ENCODE measurements around the gene EIF4EBP3.

DNA sequence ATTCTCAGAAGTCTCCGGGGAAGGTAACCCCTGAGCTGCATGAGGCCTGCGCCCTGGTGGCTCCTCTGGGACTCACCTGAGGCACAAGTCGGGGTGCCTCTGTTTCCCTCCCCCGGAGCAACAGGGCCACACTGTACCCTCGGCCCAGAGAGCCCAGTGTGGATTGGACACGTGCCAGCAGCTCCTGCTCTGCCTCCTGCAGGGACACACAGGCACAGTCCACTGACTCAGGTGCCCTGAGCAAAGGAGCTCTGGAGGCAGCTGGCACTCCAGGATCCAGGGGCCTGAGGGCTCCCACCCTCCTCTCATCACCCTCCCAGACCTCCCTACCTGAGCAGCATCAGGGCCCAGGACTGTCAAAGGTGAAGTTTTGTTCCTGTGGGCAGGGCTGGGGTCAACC is 46.7 kb downstream of the EIF4EBP3 start:
- TF ChIP-seq, protein P1, sequence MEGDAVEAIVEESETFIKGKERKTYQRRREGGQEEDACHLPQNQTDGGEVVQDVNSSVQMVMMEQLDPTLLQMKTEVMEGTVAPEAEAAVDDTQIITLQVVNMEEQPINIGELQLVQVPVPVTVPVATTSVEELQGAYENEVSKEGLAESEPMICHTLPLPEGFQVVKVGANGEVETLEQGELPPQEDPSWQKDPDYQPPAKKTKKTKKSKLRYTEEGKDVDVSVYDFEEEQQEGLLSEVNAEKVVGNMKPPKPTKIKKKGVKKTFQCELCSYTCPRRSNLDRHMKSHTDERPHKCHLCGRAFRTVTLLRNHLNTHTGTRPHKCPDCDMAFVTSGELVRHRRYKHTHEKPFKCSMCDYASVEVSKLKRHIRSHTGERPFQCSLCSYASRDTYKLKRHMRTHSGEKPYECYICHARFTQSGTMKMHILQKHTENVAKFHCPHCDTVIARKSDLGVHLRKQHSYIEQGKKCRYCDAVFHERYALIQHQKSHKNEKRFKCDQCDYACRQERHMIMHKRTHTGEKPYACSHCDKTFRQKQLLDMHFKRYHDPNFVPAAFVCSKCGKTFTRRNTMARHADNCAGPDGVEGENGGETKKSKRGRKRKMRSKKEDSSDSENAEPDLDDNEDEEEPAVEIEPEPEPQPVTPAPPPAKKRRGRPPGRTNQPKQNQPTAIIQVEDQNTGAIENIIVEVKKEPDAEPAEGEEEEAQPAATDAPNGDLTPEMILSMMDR (IDR thresholded peaks at IDR 0.05; ENCODE audit: low read depth, low read length, missing input control) = no peak
- TF ChIP-seq RAD21 (IDR thresholded peaks at IDR 0.05) (no peak), GABPA (IDR thresholded peaks at IDR 0.05 in 1 of 2, conservative IDR thresholded peaks at IDR 0.05 in 1 of 2) (no peak), YY1 (IDR thresholded peaks at IDR 0.05) (no peak), HNF4G (IDR thresholded peaks at IDR 0.05) (no peak), TAF1 (conservative IDR thresholded peaks at IDR 0.05) (no peak)
- TF ChIP-seq, protein P2, sequence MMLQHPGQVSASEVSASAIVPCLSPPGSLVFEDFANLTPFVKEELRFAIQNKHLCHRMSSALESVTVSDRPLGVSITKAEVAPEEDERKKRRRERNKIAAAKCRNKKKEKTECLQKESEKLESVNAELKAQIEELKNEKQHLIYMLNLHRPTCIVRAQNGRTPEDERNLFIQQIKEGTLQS (IDR thresholded peaks at IDR 0.05) = no peak
